H9 (cell line): ENCODE data around the gene ALKBH4. TPM values are rescaled to one million over a fixed set of nuclear protein-coding genes. Genes with fewer than 3 reads are reported as not detected.

Source experiments
- DNase-seq: peaks from one replicate; pipeline ENCODE4 v3.0.0-alpha.2; 2017
- H2AFZ ChIP-seq: one replicate; pipeline ENCODE4 v1.6.1; 2013; ENCODE audit warnings: mild to moderate bottlenecking, low read length, control low read depth, moderate library complexity
- H2AK5ac ChIP-seq: 2 replicates; pipeline ENCODE4 v1.6.1; 2013; ENCODE audit warnings: low read length, control low read depth, mixed read lengths; ENCODE audit not compliant: insufficient read length
- H2BK120ac ChIP-seq: one replicate; pipeline ENCODE4 v1.6.1; 2013; ENCODE audit warnings: low read depth, mild to moderate bottlenecking, low read length, control low read depth, inconsistent platforms; ENCODE audit not compliant: poor library complexity, severe bottlenecking
- H2BK12ac ChIP-seq: 2 replicates; pipeline ENCODE4 v1.6.1; 2013; ENCODE audit warnings: low read length, control low read depth, mixed read lengths, low read depth; ENCODE audit not compliant: insufficient read length
- H2BK15ac ChIP-seq: 2 replicates; pipeline ENCODE4 v1.6.1; 2013; ENCODE audit warnings: low read depth, low read length, control low read depth
- H2BK20ac ChIP-seq: one replicate; pipeline ENCODE4 v1.6.1; 2013; ENCODE audit warnings: low read depth, mild to moderate bottlenecking, low read length, control low read depth, inconsistent platforms; ENCODE audit not compliant: poor library complexity, severe bottlenecking
- H2BK5ac ChIP-seq: 2 replicates; pipeline ENCODE4 v1.6.1; 2013; ENCODE audit warnings: low read length, control low read depth, mixed read lengths; ENCODE audit not compliant: insufficient read length
- H3K14ac ChIP-seq: 2 replicates; pipeline ENCODE4 v1.6.1; 2013; ENCODE audit warnings: low read length, control low read depth; ENCODE audit not compliant: insufficient read depth
- H3K18ac ChIP-seq: 2 replicates; pipeline ENCODE4 v1.6.1; 2013; ENCODE audit warnings: low read depth, mild to moderate bottlenecking, mixed read lengths, low read length, control low read depth; ENCODE audit not compliant: insufficient read length
- H3K23ac ChIP-seq: 2 replicates; pipeline ENCODE4 v1.6.1; 2013; ENCODE audit warnings: low read length, control low read depth, mixed read lengths, low read depth; ENCODE audit not compliant: insufficient read length
- H3K23me2 ChIP-seq: 2 replicates; pipeline ENCODE4 v1.6.1; 2013; ENCODE audit warnings: low read depth, mild to moderate bottlenecking, mixed read lengths, low read length, control low read depth; ENCODE audit not compliant: insufficient read length, poor library complexity, severe bottlenecking
- H3K27ac ChIP-seq: 2 replicates; pipeline ENCODE4 v1.5.1; 2013; ENCODE audit warnings: low read length, control low read depth, mixed read lengths, low read depth; ENCODE audit not compliant: insufficient read length
- H3K27me3 ChIP-seq: 2 replicates; pipeline ENCODE4 v1.6.1; 2013; ENCODE audit warnings: low read length, control low read depth, inconsistent platforms; ENCODE audit not compliant: insufficient read depth
- H3K4ac ChIP-seq: 2 replicates; pipeline ENCODE4 v1.6.1; 2013; ENCODE audit warnings: low read depth, mild to moderate bottlenecking, control low read depth, inconsistent platforms, low read length, moderate library complexity
- H3K4me1 ChIP-seq: 2 replicates; pipeline ENCODE4 v1.6.1; 2013; ENCODE audit warnings: low read length, control low read depth, inconsistent platforms; ENCODE audit not compliant: insufficient read depth
- H3K4me2 ChIP-seq: 2 replicates; pipeline ENCODE4 v1.6.1; 2013; ENCODE audit warnings: low read length, control low read depth, mixed read lengths; ENCODE audit not compliant: insufficient read length, insufficient read depth
- H3K56ac ChIP-seq: 2 replicates; pipeline ENCODE4 v1.6.1; 2013; ENCODE audit warnings: low read depth, mild to moderate bottlenecking, mixed read lengths, low read length, control low read depth; ENCODE audit not compliant: insufficient read length
- H3K79me1 ChIP-seq: 2 replicates; pipeline ENCODE4 v1.6.1; 2013; ENCODE audit warnings: low read depth, mild to moderate bottlenecking, moderate library complexity, low read length, control low read depth, inconsistent platforms; ENCODE audit not compliant: insufficient read depth, poor library complexity, severe bottlenecking
- H3K79me2 ChIP-seq: 2 replicates; pipeline ENCODE4 v1.6.1; 2013; ENCODE audit warnings: low read length, control low read depth, inconsistent platforms; ENCODE audit not compliant: insufficient read depth
- H3K9ac ChIP-seq: 2 replicates; pipeline ENCODE4 v1.6.1; 2013; ENCODE audit warnings: low read length, control low read depth, mixed read lengths; ENCODE audit not compliant: insufficient read length; ENCODE audit errors: extremely low read depth
- H3K9me3 ChIP-seq: one replicate; pipeline ENCODE4 v1.6.1; 2013; ENCODE audit warnings: low read depth, low read length, inconsistent platforms; ENCODE audit not compliant: control insufficient read depth
- H3T11ph ChIP-seq: one replicate; pipeline ENCODE4 v1.6.1; 2013; ENCODE audit warnings: mild to moderate bottlenecking, low read length, control low read depth, inconsistent platforms
- H4K20me1 ChIP-seq: one replicate; pipeline ENCODE4 v1.6.1; 2013; ENCODE audit not compliant: control insufficient read depth, insufficient read length, insufficient read depth
- H4K5ac ChIP-seq: 2 replicates; pipeline ENCODE4 v1.6.1; 2013; ENCODE audit warnings: low read depth, mild to moderate bottlenecking, mixed read lengths, low read length, control low read depth; ENCODE audit not compliant: insufficient read length
- H4K8ac ChIP-seq: replicated peaks from 2 replicates; pipeline ENCODE4 v1.6.1; 2013; ENCODE audit warnings: low read length, control low read depth, mixed read lengths, low read depth; ENCODE audit not compliant: insufficient read length
- H4K91ac ChIP-seq: 2 replicates; pipeline ENCODE4 v1.6.1; 2013; ENCODE audit warnings: low read depth, mild to moderate bottlenecking, moderate library complexity, mixed read lengths, low read length, control low read depth; ENCODE audit not compliant: insufficient read length
- H3K27ac Mint-ChIP-seq, 3 experiments: 2 replicates in 2 of 3; 3 replicates in 1 of 3; pipeline ENCODE4 v1.8.0; 2020 to 2021; ENCODE audit warnings: mixed read lengths in 3 of 3, mild to moderate bottlenecking in 1 of 3, moderate library complexity in 1 of 3
- H3K27me3 Mint-ChIP-seq: 2 replicates; pipeline ENCODE4 v1.8.0; 2021; ENCODE audit warnings: low read depth, mild to moderate bottlenecking, moderate library complexity, mixed read lengths
- H3K36me3 Mint-ChIP-seq, 3 experiments: 2 replicates in 2 of 3; 3 replicates in 1 of 3; pipeline ENCODE4 v1.8.0; 2020 to 2021; ENCODE audit warnings: low read depth in 3 of 3, mixed read lengths in 3 of 3; ENCODE audit not compliant: insufficient read depth in 1 of 3
- H3K4me1 Mint-ChIP-seq, 2 experiments: 2 replicates each; pipeline ENCODE4 v1.8.0; 2020; ENCODE audit warnings: mixed read lengths in 2 of 2
- H3K4me3 Mint-ChIP-seq, 2 experiments: 2 replicates in 1 of 2; 3 replicates in 1 of 2; pipeline ENCODE4 v1.8.0; 2020 to 2021; ENCODE audit warnings: mild to moderate bottlenecking in 2 of 2, mixed read lengths in 2 of 2, moderate library complexity in 1 of 2
- H3K9me3 Mint-ChIP-seq, 2 experiments: 2 replicates in 1 of 2; 3 replicates in 1 of 2; pipeline ENCODE4 v1.8.0; 2020; ENCODE audit warnings: mild to moderate bottlenecking in 2 of 2, mixed read lengths in 2 of 2, moderate library complexity in 1 of 2
- CTCF ChIP-seq: fragments of 200-600 bp; sonication (generic); conservative IDR thresholded peaks from 3 replicates; pipeline ENCODE4 v1.8.0; 2021; ENCODE audit warnings: antibody characterized with exemption, mild to moderate bottlenecking
- WGBS: extraction: QIAGEN DNeasy Blood & Tissue Kit; methylation state at CpG from one replicate; pipeline ENCODE4 v1.1.7; 2013; ENCODE audit warnings: missing lambda C conversion rate, low lambda C conversion rate, mixed read lengths; ENCODE audit not compliant: insufficient read length; ENCODE audit errors: extremely low coverage; 5-methylcytosine and 5-hydroxymethylcytosine counted together
- total RNA-seq: library from RNA; stranded (reverse); gene quantifications from 2 replicates; pipeline ENCODE4 v1.2.1, GENCODE V29; 2021

ALKBH4 gene
- total RNA-seq, 1 experiment from 2014 or later = 23.9 TPM

- Histone ChIP-seq H3K4ac (no peak overlapping the region), H2BK15ac (no peak overlapping the region), H3K23ac (no peak overlapping the region), H3K27ac (no peak overlapping the region), H3K4me1 (no peaks in the 10 kb centered on the region), H3K56ac (no peak overlapping the region), H3K9me3 (no peaks in the 10 kb centered on the region), H3K9ac (no peak overlapping the region), H3K14ac (no peak overlapping the region), H4K8ac (no peak overlapping the region), H3K79me1 (no peaks in the 10 kb centered on the region), H3T11ph (no peak overlapping the region), H3K18ac (no peak overlapping the region), H3K4me2 (no peak overlapping the region), H2AFZ (no peak overlapping the region), H2BK12ac (no peak overlapping the region), H2BK20ac (no peak overlapping the region), H3K23me2 (no peaks in the 10 kb centered on the region), H4K5ac (no peak overlapping the region), H2AK5ac (no peak overlapping the region), H2BK120ac (no peak overlapping the region), H3K79me2 (no peaks in the 10 kb centered on the region), H4K91ac (no peak overlapping the region), H4K20me1 (no peaks in the 10 kb centered on the region), H2BK5ac (no peak overlapping the region), H3K27me3 (no peaks in the 10 kb centered on the region)
- TF ChIP-seq CTCF = no peak
- no peaks in the 10 kb centered on the region for H3K9me3 Mint-ChIP-seq
- no peak for DNase-seq
- H3K27ac Mint-ChIP-seq = peak overlapping the region in 1 of 3 experiments; percentile 25; a peak in 1 of 7 replicates
- no CpG with 5 or more reads among the region's 6 CpGs for WGBS
- peaks cover 15 to 77% (median 67%) of the 10 kb centered on the region in 3 experiments; a peak in 6 of 7 replicates for H3K36me3 Mint-ChIP-seq
- no peak overlapping the region for H3K4me3 Mint-ChIP-seq
- peaks cover 3 to 5% of the 10 kb centered on the region in 2 experiments; a peak in 3 of 4 replicates for H3K4me1 Mint-ChIP-seq
- no peaks in the 10 kb centered on the region for H3K27me3 Mint-ChIP-seq
These were observed 48.3 kb downstream of the ALKBH4 start for GRCh38 chr7:102416406-102416805.
